Amniotic stem cell (primary cell): ENCODE measurements around the gene PURA.
"Not testable (repeated sequence)": the region's sequence is repeated elsewhere in the genome, so short reads cannot be mapped to it uniquely, and the experiment has no call there.

Experiments
- DNase-seq: peaks from one replicate; lab custom pipeline; 2025; lab: John Stamatoyannopoulos, UW

The PURA gene

DNA sequence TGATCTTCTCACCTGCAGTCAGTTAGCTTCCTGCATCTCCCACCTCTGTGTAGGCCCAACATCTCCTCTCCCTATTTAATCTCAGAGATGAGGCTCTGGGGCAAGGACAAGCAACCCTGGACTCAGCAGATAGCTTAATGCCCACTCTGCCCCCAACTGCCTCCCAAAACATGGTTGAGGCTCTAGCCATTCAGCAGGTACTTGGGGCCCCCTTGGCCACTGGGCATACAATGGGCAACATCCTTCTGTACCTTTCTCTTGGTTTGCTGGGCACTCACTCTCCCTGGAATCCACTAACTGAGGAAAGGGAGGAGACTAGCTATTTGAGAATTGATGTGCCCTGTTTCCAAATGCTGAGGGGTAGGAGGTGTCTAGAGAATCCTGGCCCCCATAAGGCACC is 21.2 kb downstream of the PURA start:
- DNase-seq = no peak

DNA sequence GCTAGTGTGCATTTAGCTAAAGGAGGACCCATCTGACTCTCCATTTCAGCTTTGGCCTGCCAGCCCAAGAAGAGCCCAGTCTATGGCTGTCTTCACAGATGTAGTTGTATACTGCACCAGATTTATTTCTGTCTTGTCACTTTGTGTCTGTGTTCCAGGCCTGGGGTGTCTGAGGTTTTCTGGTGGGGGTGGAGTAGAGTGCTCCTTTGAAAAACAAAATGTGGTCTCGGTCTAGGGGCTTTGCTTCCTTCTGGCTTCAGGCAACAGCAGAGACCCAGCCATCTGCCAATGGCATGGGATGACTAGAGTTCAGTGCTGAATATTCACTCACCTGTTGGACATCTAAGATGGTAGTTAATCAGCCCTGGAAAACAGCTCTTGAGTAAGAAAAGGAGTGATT is 22.7 kb downstream of the PURA start:
- DNase-seq = no peak

GRCh38 chr5:140140435-140140834 is 26.5 kb downstream of the PURA start:
- DNase-seq = no peak

DNA sequence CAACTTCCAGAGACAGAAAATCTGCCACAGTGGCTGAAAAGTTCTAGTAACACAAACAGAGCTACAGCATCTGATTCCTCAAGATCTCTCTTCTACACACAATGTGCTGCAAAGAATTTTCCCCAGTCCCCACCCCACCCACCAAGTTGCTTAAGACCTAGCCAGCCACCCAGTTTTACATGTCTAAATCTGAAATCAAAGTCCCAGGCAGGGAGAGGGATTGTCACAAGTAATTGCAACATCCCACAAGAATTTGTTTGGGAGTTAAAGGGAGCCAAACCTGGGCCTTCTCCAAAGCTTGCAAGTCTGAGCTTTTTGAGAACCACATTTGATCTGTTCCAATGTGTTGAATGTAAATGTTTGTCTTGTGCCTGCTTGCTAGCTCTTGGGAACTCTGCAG is 27.3 kb downstream of the PURA start:
- DNase-seq = no peak

DNA sequence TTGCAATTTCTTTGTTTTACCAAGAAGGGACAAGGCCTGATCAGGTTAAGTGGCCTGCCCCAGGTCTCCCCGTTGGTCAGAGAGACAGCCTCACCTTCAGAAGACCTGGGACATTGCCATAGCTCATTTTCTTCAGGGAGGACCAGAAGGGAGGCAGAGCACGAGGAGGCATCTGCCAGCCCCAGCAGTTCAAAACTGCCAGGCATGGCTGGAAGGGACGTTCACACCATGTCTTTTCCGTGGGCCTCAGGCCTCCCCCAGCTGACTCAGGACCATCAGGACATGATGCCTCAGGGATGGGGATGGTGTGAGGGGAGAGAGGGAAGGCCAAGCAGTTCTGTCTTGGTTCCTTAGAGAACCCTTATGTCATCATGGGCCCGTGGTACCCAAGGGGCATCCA is 28.3 kb downstream of the PURA start:
- DNase-seq = no peak

GRCh38 chr5:140142856-140143255 is 28.9 kb downstream of the PURA start:
- no peak for DNase-seq

DNA sequence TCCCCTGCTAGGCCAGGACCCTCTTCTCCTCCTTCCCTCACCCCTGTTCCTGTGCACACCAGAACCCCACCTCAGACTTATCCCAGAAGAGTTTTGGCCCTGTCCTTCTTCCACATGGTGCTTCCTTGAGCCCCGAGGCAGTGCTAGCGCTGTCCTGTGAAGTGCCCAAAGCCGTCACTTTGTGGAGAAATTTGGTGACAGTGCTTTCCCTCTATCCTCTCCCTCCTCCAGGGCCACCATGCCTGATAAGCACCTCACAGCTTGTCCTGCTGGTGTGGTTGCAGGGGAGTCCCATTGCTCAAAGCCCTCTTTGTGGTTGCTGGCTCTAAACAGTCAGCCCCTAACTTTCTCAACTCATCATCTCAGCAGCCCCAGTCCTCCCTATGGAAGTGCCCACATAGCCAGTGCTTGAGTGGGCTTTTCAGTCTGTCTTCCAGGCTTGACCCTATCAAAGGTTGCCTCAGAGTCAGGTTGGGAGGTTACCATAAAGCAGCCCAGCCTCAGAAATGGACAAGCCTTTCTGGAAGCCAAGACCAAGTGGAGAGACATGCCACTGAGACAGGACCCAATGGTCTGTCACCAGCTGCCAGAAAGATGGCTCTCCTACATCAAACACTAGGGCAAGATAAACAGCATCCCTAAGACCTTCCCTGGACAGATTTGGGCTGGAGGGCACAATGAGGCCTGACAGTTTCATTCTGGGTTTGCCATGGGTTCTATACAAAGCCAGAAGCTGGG is 29.8 kb downstream of the PURA start:
- DNase-seq = no peak

DNA sequence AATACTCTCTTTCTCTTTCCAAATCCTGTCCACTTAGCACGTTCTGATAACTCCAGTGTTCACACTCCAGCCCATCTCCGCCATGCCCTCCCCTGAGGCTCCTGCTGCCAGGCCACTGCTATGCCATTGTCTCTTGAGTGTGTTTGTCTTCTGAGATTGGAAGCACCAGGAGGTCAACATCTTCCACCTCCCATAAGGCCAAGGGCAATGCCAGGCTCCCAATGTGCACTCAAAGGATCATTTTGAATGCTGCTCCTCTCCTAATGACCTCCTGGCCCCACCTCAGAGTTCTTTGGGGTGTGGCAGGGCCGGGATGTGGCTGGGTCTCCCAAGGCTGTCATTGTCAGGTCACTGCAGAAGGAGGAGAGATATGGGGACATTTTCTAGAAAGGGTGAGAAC is 31.3 kb downstream of the PURA start:
- DNase-seq = no peak

- DNase-seq = peak; percentile 53
Measured at GRCh38 chr5:140145818-140146522, 32.1 kb downstream of the PURA start.

DNA sequence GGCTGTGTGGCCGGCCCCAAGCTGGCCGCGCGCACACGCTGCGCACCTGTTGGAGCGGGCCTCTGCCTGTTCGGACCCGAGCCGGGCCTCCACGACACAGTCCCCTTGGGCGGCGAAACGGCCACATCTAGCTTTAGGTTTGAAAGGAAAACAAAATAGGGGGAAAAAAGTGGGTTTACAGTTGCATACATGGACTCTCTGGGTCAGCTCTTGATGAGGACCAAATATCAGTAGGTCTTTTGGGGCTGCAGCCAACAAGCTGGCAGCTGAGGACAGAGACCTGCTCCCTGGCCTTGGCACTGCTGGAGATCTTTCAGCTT is 32.6 kb downstream of the PURA start:
- no peak for DNase-seq

GRCh38 chr5:140147460-140147859 is 33.6 kb downstream of the PURA start:
- no peak for DNase-seq

DNA sequence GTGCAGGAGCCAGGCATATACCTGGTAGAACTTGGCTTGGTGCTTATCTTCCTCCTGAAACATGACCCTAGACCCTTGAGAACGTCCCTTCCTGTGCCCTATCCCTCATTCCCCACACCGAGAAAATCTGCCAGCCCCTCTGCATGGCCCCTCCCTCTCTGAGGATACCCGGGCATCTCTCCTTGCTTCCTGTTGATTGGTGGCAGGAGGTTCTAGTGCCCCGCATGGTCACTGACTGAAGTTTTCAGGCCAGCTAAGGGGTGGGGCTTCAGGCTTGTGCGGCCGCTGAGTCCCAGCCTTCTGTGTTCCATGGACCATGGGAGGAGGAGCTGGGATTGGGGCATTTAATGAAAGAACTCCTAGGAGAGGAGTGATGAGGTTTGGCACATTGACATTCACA is 34.6 kb downstream of the PURA start:
- no peak for DNase-seq

DNA sequence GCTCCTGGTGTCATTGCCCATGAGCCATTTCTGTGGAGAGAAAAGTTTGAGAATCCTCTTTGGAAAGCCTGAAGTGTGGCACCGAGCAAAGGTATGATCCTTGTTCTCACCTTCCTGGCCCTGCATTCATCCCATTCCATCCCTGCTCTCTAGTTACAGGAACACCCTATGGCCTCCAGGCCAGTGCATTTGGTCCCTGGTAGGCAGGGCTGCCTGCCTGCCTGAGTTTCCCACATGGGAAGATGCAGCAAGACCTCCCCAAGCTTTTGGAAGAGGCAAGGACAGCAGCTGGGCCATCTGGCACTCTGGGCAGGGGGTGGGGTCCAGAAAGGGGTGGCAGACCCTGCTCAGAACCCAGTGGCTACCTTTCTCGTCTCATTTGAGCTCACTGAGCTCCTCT is 36.3 kb downstream of the PURA start:
- no peak for DNase-seq

DNA sequence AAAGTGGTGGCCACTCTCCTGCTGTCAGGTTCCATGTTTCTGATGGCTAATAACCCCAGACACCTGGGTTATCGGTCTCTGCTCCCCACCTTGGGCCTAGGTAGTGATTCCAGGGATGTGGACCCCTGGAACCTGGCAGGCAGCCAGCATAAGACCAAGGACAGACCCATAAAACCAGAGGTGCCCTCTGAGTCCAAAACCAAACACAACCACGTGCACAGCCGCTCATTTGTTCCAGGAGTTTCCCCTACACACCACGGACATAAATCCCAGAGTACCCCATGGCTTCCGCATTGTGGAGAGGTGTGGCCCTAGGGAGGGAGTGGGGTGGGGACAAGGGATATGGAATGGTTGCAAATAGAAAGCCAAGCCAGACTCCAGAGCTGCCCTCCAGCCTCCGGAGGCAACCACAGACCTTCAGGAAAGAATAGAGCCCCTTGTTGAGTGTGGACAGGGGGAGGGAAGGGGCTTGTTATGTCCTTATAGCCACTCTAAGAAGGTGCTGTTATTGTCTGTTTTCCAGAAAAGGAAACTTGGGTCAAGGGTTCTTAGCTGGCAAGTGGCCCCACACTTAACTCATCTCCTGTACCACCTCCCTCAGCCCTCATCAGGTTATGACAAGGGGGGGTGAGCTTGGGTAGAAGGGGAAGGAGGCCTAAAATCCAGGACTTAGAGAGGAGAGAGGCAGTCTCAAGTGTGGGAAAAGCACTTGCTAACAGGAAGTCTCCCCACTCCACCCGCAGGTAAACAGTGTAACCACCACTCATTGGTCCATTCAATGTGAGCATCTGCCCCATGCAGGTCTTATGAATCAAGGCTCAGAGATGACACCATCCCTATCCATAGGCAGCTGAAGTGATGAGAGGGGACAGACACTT is 37.5 kb downstream of the PURA start:
- DNase-seq = no peak

GRCh38 chr5:140152022-140152999 is 38.4 kb downstream of the PURA start:
- no peak for DNase-seq

GRCh38 chr5:140153255-140153654 is 39.3 kb downstream of the PURA start:
- DNase-seq = no peak

DNA sequence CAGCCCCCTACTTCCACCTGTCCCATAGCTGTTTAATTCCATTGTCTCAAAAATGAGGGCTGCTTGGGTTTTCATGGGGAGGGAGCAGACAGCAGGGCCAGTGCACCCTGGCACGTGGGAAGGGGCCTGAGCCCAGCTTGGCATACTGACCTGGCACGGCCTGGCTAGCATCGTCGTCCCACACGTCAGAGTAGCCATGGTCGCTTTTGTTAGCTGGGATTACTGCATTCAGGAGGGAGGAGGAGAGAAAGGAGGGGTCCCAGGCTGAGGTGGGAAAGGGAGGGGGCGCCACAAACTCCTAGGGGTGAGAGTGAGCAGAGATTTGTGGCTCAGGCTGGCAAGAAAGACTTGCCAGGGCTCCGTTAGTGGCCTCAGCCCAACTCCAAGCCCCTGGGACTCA is 40.0 kb downstream of the PURA start:
- no peak for DNase-seq

GRCh38 chr5:140154710-140155381 is 40.9 kb downstream of the PURA start:
- not testable (repeated sequence) for DNase-seq

DNA sequence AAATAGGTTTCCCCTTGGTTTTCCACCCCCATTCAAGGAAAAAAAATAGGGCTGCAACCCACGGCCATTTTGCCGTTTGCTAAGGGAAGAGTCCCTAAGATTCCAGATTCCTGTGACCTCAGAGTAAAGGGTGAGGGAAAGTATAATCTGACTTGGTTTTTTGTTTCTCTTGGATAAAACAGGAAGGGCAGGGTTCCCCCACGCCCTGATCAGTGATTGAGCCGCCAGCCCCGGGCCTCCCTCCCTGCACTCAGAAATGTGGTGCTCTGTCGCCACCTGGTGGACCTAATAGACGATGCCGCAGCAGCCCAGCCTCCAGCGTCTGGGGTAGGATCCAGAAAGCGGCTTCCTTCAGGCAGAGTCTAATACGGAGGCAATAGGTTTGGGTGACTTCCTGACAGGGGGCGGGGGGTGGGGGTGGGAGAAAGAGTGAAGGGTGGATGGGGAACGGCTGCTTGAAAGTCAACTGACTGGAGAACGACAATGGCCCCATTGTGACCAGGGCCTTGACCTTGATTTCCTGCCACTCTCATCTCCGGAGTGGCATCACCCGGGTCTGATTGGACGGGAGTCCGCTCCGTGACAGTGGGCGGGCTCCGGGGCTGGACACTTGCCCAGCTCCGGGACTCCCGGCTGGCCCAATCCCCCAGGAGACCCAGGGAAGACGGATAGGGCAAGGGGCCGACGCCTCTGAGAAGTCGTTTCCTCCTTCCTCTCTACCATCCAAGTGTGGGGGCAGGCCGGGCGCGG is 43.3 kb downstream of the PURA start:
- peak; percentile 56 for DNase-seq
